Gastroesophageal sphincter (tissue), 3 donors: ENCODE results near the gene PEAK1.

Source experiments
- POLR2A ChIP-seq, 2 donors: fragments of 450-650 bp; IDR thresholded peaks; one replicate each; pipeline ENCODE4 v1.6.1; 2017; ENCODE audit warnings: antibody characterized with exemption in 2 of 2, mild to moderate bottlenecking in 2 of 2, moderate library complexity in 1 of 2
- POLR2AphosphoS5 ChIP-seq: sonication (generic); formaldehyde crosslinking; IDR thresholded peaks from one replicate; pipeline ENCODE4 v1.6.1; 2017; ENCODE audit warnings: antibody characterized with exemption
- TF ChIP-seq, protein P1 (sequence below), 4 experiments: fragments of 200-600 bp in 2 of 4; fragments of 450-650 bp in 2 of 4; sonication (generic) in 1 of 4; IDR thresholded peaks; one replicate each; pipeline ENCODE4 v1.5.1; 2017 to 2019; ENCODE audit warnings: antibody characterized with exemption in 4 of 4, mild to moderate bottlenecking in 2 of 4, moderate library complexity in 2 of 4

- no peak for TF ChIP-seq POLR2AphosphoS5
- TF ChIP-seq, protein P1, sequence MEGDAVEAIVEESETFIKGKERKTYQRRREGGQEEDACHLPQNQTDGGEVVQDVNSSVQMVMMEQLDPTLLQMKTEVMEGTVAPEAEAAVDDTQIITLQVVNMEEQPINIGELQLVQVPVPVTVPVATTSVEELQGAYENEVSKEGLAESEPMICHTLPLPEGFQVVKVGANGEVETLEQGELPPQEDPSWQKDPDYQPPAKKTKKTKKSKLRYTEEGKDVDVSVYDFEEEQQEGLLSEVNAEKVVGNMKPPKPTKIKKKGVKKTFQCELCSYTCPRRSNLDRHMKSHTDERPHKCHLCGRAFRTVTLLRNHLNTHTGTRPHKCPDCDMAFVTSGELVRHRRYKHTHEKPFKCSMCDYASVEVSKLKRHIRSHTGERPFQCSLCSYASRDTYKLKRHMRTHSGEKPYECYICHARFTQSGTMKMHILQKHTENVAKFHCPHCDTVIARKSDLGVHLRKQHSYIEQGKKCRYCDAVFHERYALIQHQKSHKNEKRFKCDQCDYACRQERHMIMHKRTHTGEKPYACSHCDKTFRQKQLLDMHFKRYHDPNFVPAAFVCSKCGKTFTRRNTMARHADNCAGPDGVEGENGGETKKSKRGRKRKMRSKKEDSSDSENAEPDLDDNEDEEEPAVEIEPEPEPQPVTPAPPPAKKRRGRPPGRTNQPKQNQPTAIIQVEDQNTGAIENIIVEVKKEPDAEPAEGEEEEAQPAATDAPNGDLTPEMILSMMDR (IDR thresholded peaks at IDR 0.05) = no peak
- TF ChIP-seq POLR2A (IDR thresholded peaks at IDR 0.05) = no peak
These were observed 19.6 kb downstream of the PEAK1 start for GRCh38 chr15:77400258-77400657.
